H9 (cell line): ENCODE measurements around the gene ALOX15B. TPM values are rescaled to one million over a fixed set of nuclear protein-coding genes. Genes with fewer than 3 reads are reported as not detected.

ENCODE experiments used
- DNase-seq: peaks from one replicate; pipeline ENCODE4 v3.0.0-alpha.2; 2017
- H2AFZ ChIP-seq: one replicate; pipeline ENCODE4 v1.6.1; 2013; ENCODE audit warnings: mild to moderate bottlenecking, low read length, control low read depth, moderate library complexity
- H2AK5ac ChIP-seq: 2 replicates; pipeline ENCODE4 v1.6.1; 2013; ENCODE audit warnings: low read length, control low read depth, mixed read lengths; ENCODE audit not compliant: insufficient read length
- H2BK120ac ChIP-seq: one replicate; pipeline ENCODE4 v1.6.1; 2013; ENCODE audit warnings: low read depth, mild to moderate bottlenecking, low read length, control low read depth, inconsistent platforms; ENCODE audit not compliant: poor library complexity, severe bottlenecking
- H2BK12ac ChIP-seq: 2 replicates; pipeline ENCODE4 v1.6.1; 2013; ENCODE audit warnings: low read length, control low read depth, mixed read lengths, low read depth; ENCODE audit not compliant: insufficient read length
- H2BK15ac ChIP-seq: 2 replicates; pipeline ENCODE4 v1.6.1; 2013; ENCODE audit warnings: low read depth, low read length, control low read depth
- H2BK20ac ChIP-seq: one replicate; pipeline ENCODE4 v1.6.1; 2013; ENCODE audit warnings: low read depth, mild to moderate bottlenecking, low read length, control low read depth, inconsistent platforms; ENCODE audit not compliant: poor library complexity, severe bottlenecking
- H2BK5ac ChIP-seq: 2 replicates; pipeline ENCODE4 v1.6.1; 2013; ENCODE audit warnings: low read length, control low read depth, mixed read lengths; ENCODE audit not compliant: insufficient read length
- H3K14ac ChIP-seq: 2 replicates; pipeline ENCODE4 v1.6.1; 2013; ENCODE audit warnings: low read length, control low read depth; ENCODE audit not compliant: insufficient read depth
- H3K18ac ChIP-seq: 2 replicates; pipeline ENCODE4 v1.6.1; 2013; ENCODE audit warnings: low read depth, mild to moderate bottlenecking, mixed read lengths, low read length, control low read depth; ENCODE audit not compliant: insufficient read length
- H3K23ac ChIP-seq: 2 replicates; pipeline ENCODE4 v1.6.1; 2013; ENCODE audit warnings: low read length, control low read depth, mixed read lengths, low read depth; ENCODE audit not compliant: insufficient read length
- H3K23me2 ChIP-seq: 2 replicates; pipeline ENCODE4 v1.6.1; 2013; ENCODE audit warnings: low read depth, mild to moderate bottlenecking, mixed read lengths, low read length, control low read depth; ENCODE audit not compliant: insufficient read length, poor library complexity, severe bottlenecking
- H3K27ac ChIP-seq: 2 replicates; pipeline ENCODE4 v1.5.1; 2013; ENCODE audit warnings: low read length, control low read depth, mixed read lengths, low read depth; ENCODE audit not compliant: insufficient read length
- H3K27me3 ChIP-seq: 2 replicates; pipeline ENCODE4 v1.6.1; 2013; ENCODE audit warnings: low read length, control low read depth, inconsistent platforms; ENCODE audit not compliant: insufficient read depth
- H3K4ac ChIP-seq: 2 replicates; pipeline ENCODE4 v1.6.1; 2013; ENCODE audit warnings: low read depth, mild to moderate bottlenecking, control low read depth, inconsistent platforms, low read length, moderate library complexity
- H3K4me1 ChIP-seq: 2 replicates; pipeline ENCODE4 v1.6.1; 2013; ENCODE audit warnings: low read length, control low read depth, inconsistent platforms; ENCODE audit not compliant: insufficient read depth
- H3K4me2 ChIP-seq: 2 replicates; pipeline ENCODE4 v1.6.1; 2013; ENCODE audit warnings: low read length, control low read depth, mixed read lengths; ENCODE audit not compliant: insufficient read length, insufficient read depth
- H3K56ac ChIP-seq: 2 replicates; pipeline ENCODE4 v1.6.1; 2013; ENCODE audit warnings: low read depth, mild to moderate bottlenecking, mixed read lengths, low read length, control low read depth; ENCODE audit not compliant: insufficient read length
- H3K79me1 ChIP-seq: 2 replicates; pipeline ENCODE4 v1.6.1; 2013; ENCODE audit warnings: low read depth, mild to moderate bottlenecking, moderate library complexity, low read length, control low read depth, inconsistent platforms; ENCODE audit not compliant: insufficient read depth, poor library complexity, severe bottlenecking
- H3K79me2 ChIP-seq: 2 replicates; pipeline ENCODE4 v1.6.1; 2013; ENCODE audit warnings: low read length, control low read depth, inconsistent platforms; ENCODE audit not compliant: insufficient read depth
- H3K9ac ChIP-seq: 2 replicates; pipeline ENCODE4 v1.6.1; 2013; ENCODE audit warnings: low read length, control low read depth, mixed read lengths; ENCODE audit not compliant: insufficient read length; ENCODE audit errors: extremely low read depth
- H3K9me3 ChIP-seq: one replicate; pipeline ENCODE4 v1.6.1; 2013; ENCODE audit warnings: low read depth, low read length, inconsistent platforms; ENCODE audit not compliant: control insufficient read depth
- H3T11ph ChIP-seq: one replicate; pipeline ENCODE4 v1.6.1; 2013; ENCODE audit warnings: mild to moderate bottlenecking, low read length, control low read depth, inconsistent platforms
- H4K20me1 ChIP-seq: one replicate; pipeline ENCODE4 v1.6.1; 2013; ENCODE audit not compliant: control insufficient read depth, insufficient read length, insufficient read depth
- H4K5ac ChIP-seq: 2 replicates; pipeline ENCODE4 v1.6.1; 2013; ENCODE audit warnings: low read depth, mild to moderate bottlenecking, mixed read lengths, low read length, control low read depth; ENCODE audit not compliant: insufficient read length
- H4K8ac ChIP-seq: replicated peaks from 2 replicates; pipeline ENCODE4 v1.6.1; 2013; ENCODE audit warnings: low read length, control low read depth, mixed read lengths, low read depth; ENCODE audit not compliant: insufficient read length
- H4K91ac ChIP-seq: 2 replicates; pipeline ENCODE4 v1.6.1; 2013; ENCODE audit warnings: low read depth, mild to moderate bottlenecking, moderate library complexity, mixed read lengths, low read length, control low read depth; ENCODE audit not compliant: insufficient read length
- H3K27ac Mint-ChIP-seq, 3 experiments: 2 replicates in 2 of 3; 3 replicates in 1 of 3; pipeline ENCODE4 v1.8.0; 2020 to 2021; ENCODE audit warnings: mixed read lengths in 3 of 3, mild to moderate bottlenecking in 1 of 3, moderate library complexity in 1 of 3
- H3K27me3 Mint-ChIP-seq: 2 replicates; pipeline ENCODE4 v1.8.0; 2021; ENCODE audit warnings: low read depth, mild to moderate bottlenecking, moderate library complexity, mixed read lengths
- H3K36me3 Mint-ChIP-seq, 3 experiments: 2 replicates in 2 of 3; 3 replicates in 1 of 3; pipeline ENCODE4 v1.8.0; 2020 to 2021; ENCODE audit warnings: low read depth in 3 of 3, mixed read lengths in 3 of 3; ENCODE audit not compliant: insufficient read depth in 1 of 3
- H3K4me1 Mint-ChIP-seq, 2 experiments: 2 replicates each; pipeline ENCODE4 v1.8.0; 2020; ENCODE audit warnings: mixed read lengths in 2 of 2
- H3K4me3 Mint-ChIP-seq, 2 experiments: 2 replicates in 1 of 2; 3 replicates in 1 of 2; pipeline ENCODE4 v1.8.0; 2020 to 2021; ENCODE audit warnings: mild to moderate bottlenecking in 2 of 2, mixed read lengths in 2 of 2, moderate library complexity in 1 of 2
- H3K9me3 Mint-ChIP-seq, 2 experiments: 2 replicates in 1 of 2; 3 replicates in 1 of 2; pipeline ENCODE4 v1.8.0; 2020; ENCODE audit warnings: mild to moderate bottlenecking in 2 of 2, mixed read lengths in 2 of 2, moderate library complexity in 1 of 2
- WGBS: extraction: QIAGEN DNeasy Blood & Tissue Kit; methylation state at CpG from one replicate; pipeline ENCODE4 v1.1.7; 2013; ENCODE audit warnings: missing lambda C conversion rate, low lambda C conversion rate, mixed read lengths; ENCODE audit not compliant: insufficient read length; ENCODE audit errors: extremely low coverage; 5-methylcytosine and 5-hydroxymethylcytosine counted together
- total RNA-seq: library from RNA; stranded (reverse); gene quantifications from 2 replicates; pipeline ENCODE4 v1.2.1, GENCODE V29; 2021
- TF ChIP-seq, protein P1 (sequence below): fragments of 200-600 bp; sonication (generic); conservative IDR thresholded peaks from 3 replicates; pipeline ENCODE4 v1.8.0; 2021; ENCODE audit warnings: antibody characterized with exemption, mild to moderate bottlenecking

The ALOX15B gene
- total RNA-seq, 1 experiment from 2014 or later, result not detected

DNA sequence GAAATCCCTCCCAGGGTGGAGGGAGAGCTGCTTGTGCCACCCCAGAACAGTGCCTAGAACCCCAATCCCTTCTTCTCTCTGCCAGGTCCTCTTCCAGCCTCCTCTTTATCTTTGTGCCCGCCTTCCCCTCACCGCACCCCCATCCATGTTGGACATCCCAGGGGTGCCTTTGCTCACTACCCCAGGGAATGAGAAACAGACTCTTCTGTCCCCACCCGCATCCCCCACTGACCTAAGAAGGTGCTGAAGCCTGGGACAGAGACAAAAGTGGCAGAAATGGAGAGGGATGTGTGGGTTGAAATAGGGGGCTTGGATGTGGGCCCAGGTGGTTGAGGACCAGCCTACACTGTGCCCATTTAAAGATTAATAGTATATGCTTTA, 17.0 kb downstream of the ALOX15B start:
- peaks cover 51% of the 10 kb centered on the region for H3K27me3 Mint-ChIP-seq
- H3K18ac ChIP-seq, result no peak overlapping the region
- no peaks in the 10 kb centered on the region for H3K4me1 ChIP-seq
- H3K14ac ChIP-seq, result no peak overlapping the region
- no peak for DNase-seq
- H2BK5ac ChIP-seq, result no peak overlapping the region
- no peak overlapping the region for H4K8ac ChIP-seq
- H3K23ac ChIP-seq, result no peak overlapping the region
- H2BK120ac ChIP-seq, result no peak overlapping the region
- no peak overlapping the region for H4K5ac ChIP-seq
- no peaks in the 10 kb centered on the region for H3K79me2 ChIP-seq
- no peak overlapping the region for H2BK15ac ChIP-seq
- H3K4me2 ChIP-seq, result no peak overlapping the region
- no peak overlapping the region for H2AFZ ChIP-seq
- no CpG with 5 or more reads among the region's 3 CpGs for WGBS
- H3K27me3 ChIP-seq, result no peaks in the 10 kb centered on the region
- no peaks in the 10 kb centered on the region for H3K23me2 ChIP-seq
- no peak overlapping the region for H4K91ac ChIP-seq
- no peaks in the 10 kb centered on the region for H3K9me3 ChIP-seq
- no peaks in the 10 kb centered on the region for H3K9me3 Mint-ChIP-seq
- no peak overlapping the region for H2BK20ac ChIP-seq
- no peak overlapping the region for H2BK12ac ChIP-seq
- no peak overlapping the region for H3K4me3 Mint-ChIP-seq
- H3T11ph ChIP-seq, result no peak overlapping the region
- no peak overlapping the region for H3K9ac ChIP-seq
- H3K79me1 ChIP-seq, result no peaks in the 10 kb centered on the region
- no peaks in the 10 kb centered on the region for H4K20me1 ChIP-seq
- no peak overlapping the region for H3K4ac ChIP-seq
- H3K4me1 Mint-ChIP-seq, result peaks cover 7 to 9% of the 10 kb centered on the region in 2 experiments; a peak in 3 of 4 replicates
- no peak overlapping the region for H3K27ac ChIP-seq
- no peak overlapping the region for H3K27ac Mint-ChIP-seq
- H3K36me3 Mint-ChIP-seq, result no peaks in the 10 kb centered on the region
- H3K56ac ChIP-seq, result no peak overlapping the region
- no peak overlapping the region for H2AK5ac ChIP-seq
- TF ChIP-seq, protein P1, sequence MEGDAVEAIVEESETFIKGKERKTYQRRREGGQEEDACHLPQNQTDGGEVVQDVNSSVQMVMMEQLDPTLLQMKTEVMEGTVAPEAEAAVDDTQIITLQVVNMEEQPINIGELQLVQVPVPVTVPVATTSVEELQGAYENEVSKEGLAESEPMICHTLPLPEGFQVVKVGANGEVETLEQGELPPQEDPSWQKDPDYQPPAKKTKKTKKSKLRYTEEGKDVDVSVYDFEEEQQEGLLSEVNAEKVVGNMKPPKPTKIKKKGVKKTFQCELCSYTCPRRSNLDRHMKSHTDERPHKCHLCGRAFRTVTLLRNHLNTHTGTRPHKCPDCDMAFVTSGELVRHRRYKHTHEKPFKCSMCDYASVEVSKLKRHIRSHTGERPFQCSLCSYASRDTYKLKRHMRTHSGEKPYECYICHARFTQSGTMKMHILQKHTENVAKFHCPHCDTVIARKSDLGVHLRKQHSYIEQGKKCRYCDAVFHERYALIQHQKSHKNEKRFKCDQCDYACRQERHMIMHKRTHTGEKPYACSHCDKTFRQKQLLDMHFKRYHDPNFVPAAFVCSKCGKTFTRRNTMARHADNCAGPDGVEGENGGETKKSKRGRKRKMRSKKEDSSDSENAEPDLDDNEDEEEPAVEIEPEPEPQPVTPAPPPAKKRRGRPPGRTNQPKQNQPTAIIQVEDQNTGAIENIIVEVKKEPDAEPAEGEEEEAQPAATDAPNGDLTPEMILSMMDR, result no peak
